Peyer's patch (tissue), 4 donors: Measurements from ENCODE around the gene SUN3.

Experiments used
- CTCF ChIP-seq, 6 experiments: fragments of 450-650 bp in 4 of 6; fragments of 200-600 bp in 2 of 6; sonication (generic) in 1 of 6; IDR thresholded peaks; one replicate each; pipeline ENCODE4 v1.5.1; 2017 to 2019; ENCODE audit warnings: antibody characterized with exemption in 6 of 6, mild to moderate bottlenecking in 3 of 6, moderate library complexity in 1 of 6
- POLR2A ChIP-seq, 2 donors: fragments of 450-650 bp; IDR thresholded peaks; one replicate each; pipeline ENCODE4 v1.5.1; 2017; ENCODE audit warnings: antibody characterized with exemption in 2 of 2, mild to moderate bottlenecking in 2 of 2, moderate library complexity in 2 of 2

DNA sequence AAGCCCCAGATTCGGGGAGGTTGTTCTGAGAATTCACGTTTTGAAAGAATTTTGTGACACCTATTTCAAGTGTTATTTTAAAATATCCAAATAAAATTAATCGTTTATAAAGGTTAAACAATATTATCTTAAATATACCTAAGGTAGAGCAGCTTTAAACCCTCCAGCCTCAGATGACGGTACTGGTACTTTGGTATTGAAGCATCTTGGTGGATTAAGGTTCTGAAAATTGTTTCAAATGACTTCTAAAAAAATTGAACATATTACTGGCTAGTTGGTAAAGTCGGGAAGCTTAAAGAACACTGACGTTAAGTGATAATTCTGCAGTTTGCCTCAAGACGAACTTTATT, 49.1 kb downstream of the SUN3 start:
- TF ChIP-seq CTCF (IDR thresholded peaks at IDR 0.05) (no peak), POLR2A (IDR thresholded peaks at IDR 0.05) (no peak)
